ENCODE data around the gene ARRB2. TPM values are rescaled to one million over a fixed set of nuclear protein-coding genes. Genes with fewer than 3 reads are reported as not detected.

The ARRB2 gene
- total RNA-seq, 1 donor from 2014 or later: 33.3 TPM

DNA sequence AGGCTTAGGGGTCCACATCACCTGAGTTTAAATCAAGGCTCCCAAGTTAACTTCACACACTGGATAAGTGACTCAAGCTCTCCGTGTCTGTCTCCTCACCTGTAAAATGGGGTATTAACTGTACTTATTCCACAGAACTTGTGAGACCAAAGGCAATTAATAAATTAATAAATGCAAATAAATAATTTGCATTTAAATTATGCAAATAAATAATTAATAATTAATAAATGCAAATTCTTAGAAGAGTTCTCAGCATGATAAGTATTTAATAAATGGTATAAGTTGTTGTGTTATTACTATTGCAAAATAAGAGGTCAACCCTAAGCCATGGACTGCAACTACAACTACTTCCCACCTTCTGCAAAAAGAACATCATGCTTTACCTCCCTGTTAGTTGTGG, 43.0 kb downstream of the ARRB2 start:
- TF ChIP-seq EZH2 (IDR thresholded peaks at IDR 0.05) (no peak), EZH2phosphoT487 (IDR thresholded peaks at IDR 0.05) (no peak)
- TF ChIP-seq, protein P1, sequence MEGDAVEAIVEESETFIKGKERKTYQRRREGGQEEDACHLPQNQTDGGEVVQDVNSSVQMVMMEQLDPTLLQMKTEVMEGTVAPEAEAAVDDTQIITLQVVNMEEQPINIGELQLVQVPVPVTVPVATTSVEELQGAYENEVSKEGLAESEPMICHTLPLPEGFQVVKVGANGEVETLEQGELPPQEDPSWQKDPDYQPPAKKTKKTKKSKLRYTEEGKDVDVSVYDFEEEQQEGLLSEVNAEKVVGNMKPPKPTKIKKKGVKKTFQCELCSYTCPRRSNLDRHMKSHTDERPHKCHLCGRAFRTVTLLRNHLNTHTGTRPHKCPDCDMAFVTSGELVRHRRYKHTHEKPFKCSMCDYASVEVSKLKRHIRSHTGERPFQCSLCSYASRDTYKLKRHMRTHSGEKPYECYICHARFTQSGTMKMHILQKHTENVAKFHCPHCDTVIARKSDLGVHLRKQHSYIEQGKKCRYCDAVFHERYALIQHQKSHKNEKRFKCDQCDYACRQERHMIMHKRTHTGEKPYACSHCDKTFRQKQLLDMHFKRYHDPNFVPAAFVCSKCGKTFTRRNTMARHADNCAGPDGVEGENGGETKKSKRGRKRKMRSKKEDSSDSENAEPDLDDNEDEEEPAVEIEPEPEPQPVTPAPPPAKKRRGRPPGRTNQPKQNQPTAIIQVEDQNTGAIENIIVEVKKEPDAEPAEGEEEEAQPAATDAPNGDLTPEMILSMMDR (IDR thresholded peaks at IDR 0.05): no peak
- H3K4me3 ChIP-seq: no peak overlapping the region
- Mint-ChIP-seq H3K36me3 (no peaks in the 10 kb centered on the region), H3K4me1 (no peaks in the 10 kb centered on the region), H3K9me3 (peaks cover 2% of the 10 kb centered on the region), H3K27me3 (ENCODE audit: insufficient read depth, low read depth) (peaks cover 16% of the 10 kb centered on the region), H3K4me3 (no peak overlapping the region), H3K27ac (no peak overlapping the region)
- no peak overlapping the region for H2AFZ ChIP-seq (replicated peaks)
- H3K4me2 ChIP-seq: no peak overlapping the region
- H3K27ac ChIP-seq: no peak overlapping the region
- no peaks in the 10 kb centered on the region for H3F3A ChIP-seq (ENCODE audit: low read depth)
- no peak overlapping the region for H3K9ac ChIP-seq
- no peaks in the 10 kb centered on the region for H3K36me3 ChIP-seq
- DNase-seq (ENCODE audit: low spot score): no peak
- no peaks in the 10 kb centered on the region for H3K9me3 ChIP-seq (ENCODE audit: low read depth)
- H3K79me2 ChIP-seq (ENCODE audit: low read depth): no peaks in the 10 kb centered on the region
- peaks cover 52% of the 10 kb centered on the region for H3K27me3 ChIP-seq
- no peaks in the 10 kb centered on the region for H3K4me1 ChIP-seq
- H4K20me1 ChIP-seq (ENCODE audit: low read depth): no peaks in the 10 kb centered on the region

DNA sequence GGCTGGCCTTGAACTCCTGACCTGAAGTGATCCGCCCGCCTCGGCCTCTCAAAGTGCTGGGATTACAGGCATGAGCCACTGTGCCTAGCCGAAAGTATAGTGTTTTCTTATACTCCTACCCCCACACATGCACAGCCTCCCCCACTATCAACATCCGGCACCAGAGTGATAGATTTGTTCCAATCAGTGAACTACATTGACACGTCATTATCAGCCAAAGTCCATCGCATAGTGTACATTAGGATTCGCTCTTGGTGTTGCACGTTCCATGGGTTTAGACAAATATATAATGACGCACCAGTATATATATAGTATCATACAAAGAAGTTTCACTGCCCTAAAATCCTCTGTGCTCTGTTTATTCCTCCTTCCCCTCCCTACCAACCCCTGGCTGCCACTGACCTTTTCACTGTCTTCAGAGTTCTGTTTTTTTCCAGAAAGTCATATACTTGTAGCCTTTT, 49.4 kb downstream of the ARRB2 start:
- H3K79me2 ChIP-seq (ENCODE audit: low read depth): no peaks in the 10 kb centered on the region
- Mint-ChIP-seq H3K9me3 (no peaks in the 10 kb centered on the region), H3K27ac (no peak overlapping the region), H3K36me3 (no peaks in the 10 kb centered on the region), H3K4me3 (no peak overlapping the region), H3K27me3 (ENCODE audit: insufficient read depth, low read depth) (peaks cover 7% of the 10 kb centered on the region), H3K4me1 (no peaks in the 10 kb centered on the region)
- no peak overlapping the region for H3K9ac ChIP-seq
- H4K20me1 ChIP-seq (ENCODE audit: low read depth): no peaks in the 10 kb centered on the region
- no peak overlapping the region for H2AFZ ChIP-seq (replicated peaks)
- no peak overlapping the region for H3K27ac ChIP-seq
- peaks cover 9% of the 10 kb centered on the region for H3K27me3 ChIP-seq
- no peak for TF ChIP-seq EZH2 (IDR thresholded peaks at IDR 0.05)
- TF ChIP-seq EZH2phosphoT487 (IDR thresholded peaks at IDR 0.05): no peak
- H3K4me3 ChIP-seq: no peak overlapping the region
- DNase-seq (ENCODE audit: low spot score): no peak
- H3K4me2 ChIP-seq: no peak overlapping the region
- no peaks in the 10 kb centered on the region for H3K36me3 ChIP-seq
- H3K4me1 ChIP-seq: no peaks in the 10 kb centered on the region
- H3K9me3 ChIP-seq (ENCODE audit: low read depth): no peaks in the 10 kb centered on the region
- H3F3A ChIP-seq (ENCODE audit: low read depth): peaks cover 4% of the 10 kb centered on the region

DNA sequence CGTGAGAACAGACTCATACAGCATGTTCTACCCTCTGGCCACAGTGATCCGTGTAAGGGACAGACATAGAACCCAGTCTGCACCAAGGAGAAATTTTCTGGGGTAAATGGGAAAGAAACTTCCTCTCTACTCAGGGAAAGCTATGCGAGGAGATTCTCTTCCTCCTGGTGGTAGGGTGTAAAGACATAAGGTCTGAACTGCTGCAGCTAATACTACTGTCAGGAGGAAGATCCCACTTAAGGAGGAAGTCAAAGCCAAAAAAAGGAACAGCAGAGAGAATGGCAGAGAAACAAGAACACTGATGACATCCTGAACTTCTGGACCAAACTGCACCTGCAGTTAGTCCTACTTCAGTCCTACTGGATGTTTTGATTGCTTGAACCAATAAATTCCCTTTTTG, 54.2 kb downstream of the ARRB2 start:
- peaks cover 3% of the 10 kb centered on the region for H3K27me3 Mint-ChIP-seq (ENCODE audit: insufficient read depth, low read depth)
- no peak for DNase-seq (ENCODE audit: low spot score)
- H3F3A ChIP-seq (ENCODE audit: low read depth): peaks cover 4% of the 10 kb centered on the region
- H3K4me1 ChIP-seq: no peaks in the 10 kb centered on the region
- no peaks in the 10 kb centered on the region for H3K36me3 Mint-ChIP-seq
- no peaks in the 10 kb centered on the region for H3K27me3 ChIP-seq
- no peaks in the 10 kb centered on the region for H3K79me2 ChIP-seq (ENCODE audit: low read depth)
- H3K4me3 Mint-ChIP-seq: no peak overlapping the region
- no peak overlapping the region for H3K4me2 ChIP-seq
- no peak overlapping the region for H3K4me3 ChIP-seq
- no peaks in the 10 kb centered on the region for H4K20me1 ChIP-seq (ENCODE audit: low read depth)
- H2AFZ ChIP-seq (replicated peaks): no peak overlapping the region
- no peak overlapping the region for H3K9ac ChIP-seq
- TF ChIP-seq EZH2phosphoT487 (IDR thresholded peaks at IDR 0.05): no peak
- no peak for TF ChIP-seq EZH2 (IDR thresholded peaks at IDR 0.05)
- TF ChIP-seq, protein P1 (IDR thresholded peaks at IDR 0.05): no peak
- H3K27ac ChIP-seq: no peak overlapping the region
- H3K9me3 Mint-ChIP-seq: no peaks in the 10 kb centered on the region
- H3K36me3 ChIP-seq: no peaks in the 10 kb centered on the region
- no peaks in the 10 kb centered on the region for H3K4me1 Mint-ChIP-seq
- no peaks in the 10 kb centered on the region for H3K9me3 ChIP-seq (ENCODE audit: low read depth)
- no peak overlapping the region for H3K27ac Mint-ChIP-seq

DNA sequence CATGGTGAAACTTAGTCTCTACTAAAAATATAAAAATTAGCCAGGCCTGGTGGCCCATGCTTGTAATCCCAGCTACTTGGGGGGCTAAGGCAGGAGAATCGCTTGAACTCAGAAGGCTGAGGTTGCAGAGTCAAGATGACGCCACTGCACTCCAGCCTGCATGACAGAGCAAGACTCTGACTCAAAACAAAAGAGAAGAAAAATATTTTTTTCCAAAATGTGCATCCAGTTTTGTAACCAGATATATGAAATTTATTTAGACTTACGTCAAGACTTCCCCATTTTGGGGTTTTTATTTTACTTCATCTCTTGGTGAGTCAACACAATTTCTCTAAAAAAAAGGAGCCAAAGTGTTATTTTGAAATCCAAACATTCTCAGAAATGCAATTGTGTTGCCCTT, 55.8 kb downstream of the ARRB2 start:
- Histone ChIP-seq H3K27ac (no peak overlapping the region), H3K27me3 (no peaks in the 10 kb centered on the region), H3K4me3 (no peak overlapping the region), H2AFZ (replicated peaks) (no peak overlapping the region), H3K9ac (no peak overlapping the region), H3K4me2 (no peak overlapping the region), H3K36me3 (no peaks in the 10 kb centered on the region), H3F3A (ENCODE audit: low read depth) (peaks cover 4% of the 10 kb centered on the region), H3K79me2 (ENCODE audit: low read depth) (no peaks in the 10 kb centered on the region), H3K9me3 (ENCODE audit: low read depth) (no peaks in the 10 kb centered on the region), H4K20me1 (ENCODE audit: low read depth) (no peaks in the 10 kb centered on the region), H3K4me1 (no peaks in the 10 kb centered on the region)
- peaks cover 3% of the 10 kb centered on the region for H3K27me3 Mint-ChIP-seq (ENCODE audit: insufficient read depth, low read depth)
- no peaks in the 10 kb centered on the region for H3K9me3 Mint-ChIP-seq
- H3K27ac Mint-ChIP-seq: no peak overlapping the region
- TF ChIP-seq EZH2phosphoT487 (IDR thresholded peaks at IDR 0.05) (no peak), EZH2 (IDR thresholded peaks at IDR 0.05) (no peak)
- no peaks in the 10 kb centered on the region for H3K36me3 Mint-ChIP-seq
- no peaks in the 10 kb centered on the region for H3K4me1 Mint-ChIP-seq
- DNase-seq (ENCODE audit: low spot score): no peak
- H3K4me3 Mint-ChIP-seq: no peak overlapping the region

Measured in neural progenitor cell (in vitro differentiated cells).